ENCODE data around the gene LYSET.
"Not testable (repeated sequence)": the region's sequence is repeated elsewhere in the genome, so short reads cannot be mapped to it uniquely, and the experiment has no call there.

Gene LYSET

DNA sequence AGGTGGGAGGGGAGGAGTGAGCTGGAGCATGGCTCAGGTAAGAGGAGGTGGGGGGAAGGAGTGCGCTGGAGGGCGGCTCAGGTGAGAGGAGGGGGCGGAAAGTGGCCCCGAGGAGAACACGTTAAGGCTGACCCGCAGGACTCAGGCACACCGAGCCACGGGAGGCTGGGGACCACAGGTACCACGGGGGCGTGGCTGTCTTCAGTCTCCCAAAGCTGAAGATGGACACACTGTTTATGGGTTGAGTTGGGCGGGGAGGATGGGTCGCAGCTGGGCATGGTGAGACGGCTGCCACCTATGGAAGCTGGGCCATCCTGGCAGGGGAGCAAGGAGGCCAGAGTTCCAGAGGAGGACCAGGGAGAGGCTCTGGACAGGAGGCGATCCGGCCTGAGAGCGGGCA is 45.4 kb downstream of the LYSET start:
- DNase-seq, result no peak

DNA sequence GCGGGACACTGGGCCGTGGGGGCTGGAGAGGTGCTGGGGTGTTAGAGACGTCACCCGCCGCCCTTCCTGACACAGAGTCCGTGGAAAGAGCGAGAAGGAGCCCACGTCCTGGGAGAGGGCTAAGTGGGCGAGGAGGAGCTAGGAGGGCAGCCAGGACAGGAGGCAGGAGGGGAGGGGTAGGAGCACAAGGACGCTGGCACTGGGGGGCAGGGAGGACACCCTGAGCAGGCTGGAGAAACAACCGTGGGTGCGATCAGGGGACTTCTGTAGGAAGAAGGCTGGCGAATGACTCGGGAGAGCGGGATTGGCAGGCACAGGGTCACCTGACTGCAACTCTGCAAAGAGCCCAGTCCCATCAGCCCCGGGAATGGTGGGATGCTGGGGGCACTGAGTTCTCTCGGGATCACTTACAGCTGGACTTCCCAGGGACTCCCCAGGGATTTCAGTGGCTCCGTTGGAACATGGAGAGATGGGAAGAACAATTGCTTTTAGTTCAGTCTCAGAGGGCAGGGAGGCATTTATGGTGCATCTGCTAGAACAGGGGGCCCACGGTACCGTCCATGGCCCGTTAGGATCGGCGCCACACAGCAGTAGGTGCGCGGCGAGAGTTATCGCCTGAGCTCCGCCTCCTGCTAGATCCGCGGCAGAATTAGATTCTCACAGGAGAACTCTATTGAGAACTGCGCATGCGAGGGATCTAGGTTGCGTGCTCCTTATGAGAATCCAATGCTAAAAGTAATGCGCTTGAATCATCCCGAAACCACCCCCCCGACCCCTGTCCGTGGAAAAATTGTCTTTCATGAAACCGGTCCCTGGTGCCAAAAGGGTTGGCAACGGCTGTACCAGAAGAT is 46.2 kb downstream of the LYSET start:
- DNase-seq, result no peak

DNA sequence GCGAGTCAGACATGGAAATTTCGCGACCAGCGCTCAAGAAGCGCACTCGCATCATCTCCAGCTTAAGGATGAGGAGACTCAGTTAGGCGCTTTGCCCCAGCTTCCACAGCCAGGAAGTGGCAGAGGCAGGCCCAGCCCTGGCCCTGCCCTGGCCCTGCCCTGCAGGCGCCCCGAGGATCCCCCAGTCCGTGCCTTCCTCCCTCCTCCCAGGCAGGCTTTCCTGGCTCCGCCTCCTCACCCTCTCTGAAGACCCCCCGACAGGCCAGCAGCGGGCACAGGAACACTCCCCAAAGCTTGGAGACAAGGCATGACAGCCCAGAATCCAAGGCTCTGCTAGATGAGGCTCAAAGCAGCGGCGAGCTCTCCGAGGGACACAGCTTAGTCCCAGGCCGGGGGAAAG is 47.0 kb downstream of the LYSET start:
- DNase-seq, result no peak

DNA sequence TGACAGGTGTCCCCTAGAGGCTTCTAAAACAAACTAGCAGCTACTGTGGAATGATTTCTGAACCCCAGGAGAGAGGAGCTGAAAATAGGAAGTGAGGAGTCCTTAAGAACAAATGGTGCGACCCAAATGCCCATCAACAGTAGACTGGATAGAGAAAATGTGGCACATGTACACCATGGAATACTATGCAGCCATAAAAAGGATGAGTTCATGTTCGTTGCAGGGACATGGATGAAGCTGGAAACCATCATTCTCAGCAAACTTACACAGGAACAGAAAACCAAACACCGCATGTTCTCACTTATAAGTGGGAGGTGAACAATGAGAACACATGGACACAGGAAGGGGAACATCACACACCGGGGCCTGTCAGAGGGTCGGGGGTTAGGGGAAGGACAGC is 48.0 kb downstream of the LYSET start:
- not testable (repeated sequence) for DNase-seq

GRCh38 chr14:93234798-93235197 is 49.7 kb downstream of the LYSET start:
- no peak for DNase-seq

All from activated CD4-positive, alpha-beta T cell treated with anti-CD3 and anti-CD28 coated beads for 4 hours (primary cell).